PC-9 (cell line): ENCODE measurements around the gene CNRIP1. TPM values are rescaled to one million over a fixed set of nuclear protein-coding genes. Genes with fewer than 3 reads are reported as not detected.

ENCODE experiments used
- BruUV-seq: library from RNA; stranded (reverse); fragments of 400-500 nt; replicated peaks from 2 replicates; lab custom pipeline; 2021; lab: Mats Ljungman, UMichigan
- CTCF ChIA-PET: fragments of 300-600 bp; sonication (Branson Sonifier 250); formaldehyde crosslinking; loops from one replicate; lab custom pipeline; 2022; ENCODE audit warnings: antibody characterized with exemption; lab: Charles Lee
- POLR2A ChIA-PET: fragments of 300-600 bp; sonication (Branson Sonifier 250); formaldehyde crosslinking; loops from one replicate; lab custom pipeline; 2022; ENCODE audit warnings: antibody characterized with exemption; ENCODE audit not compliant: unreplicated experiment; lab: Charles Lee
- DNase-seq, 2 experiments: peaks; one replicate each; pipeline versions ENCODE4 v3.0.0 to v3.0.0-alpha.2; 2015 to 2022; ENCODE audit warnings: mixed read lengths in 1 of 2
- H2AFZ ChIP-seq: fragments of 200-600 bp; sonication (generic); 2 replicates; pipeline ENCODE4 v1.8.1; 2017; ENCODE audit warnings: antibody characterized with exemption
- H3F3A ChIP-seq: fragments of 200-600 bp; sonication (generic); 2 replicates; pipeline ENCODE4 v1.8.1; 2017; ENCODE audit warnings: antibody characterized with exemption, mild to moderate bottlenecking, low read depth; ENCODE audit not compliant: insufficient read depth
- H3K27ac ChIP-seq: fragments of 200-600 bp; sonication (generic); 2 replicates; pipeline ENCODE4 v1.6.1; 2016; ENCODE audit warnings: mixed run types
- H3K27me3 ChIP-seq: fragments of 200-600 bp; sonication (generic); 2 replicates; pipeline ENCODE4 v1.6.1; 2016; ENCODE audit warnings: low read depth, mixed run types; ENCODE audit not compliant: insufficient read depth
- H3K36me3 ChIP-seq: fragments of 200-600 bp; sonication (generic); 2 replicates; pipeline ENCODE4 v1.6.1; 2016; ENCODE audit warnings: low read depth, mixed run types
- H3K4me1 ChIP-seq: fragments of 200-600 bp; sonication (generic); replicated peaks from 2 replicates; pipeline ENCODE4 v1.6.1; 2016; ENCODE audit warnings: mixed run types; ENCODE audit not compliant: insufficient read depth
- H3K4me2 ChIP-seq: fragments of 200-600 bp; sonication (generic); 2 replicates; pipeline ENCODE4 v1.6.1; 2017; ENCODE audit warnings: mixed run types
- H3K4me3 ChIP-seq: fragments of 200-600 bp; sonication (generic); 2 replicates; pipeline ENCODE4 v1.6.1; 2016; ENCODE audit warnings: mixed run types
- H3K79me2 ChIP-seq: fragments of 200-600 bp; sonication (generic); 2 replicates; pipeline ENCODE4 v1.6.1; 2017; ENCODE audit warnings: low read depth, mixed run types
- H3K9me2 ChIP-seq: fragments of 200-600 bp; sonication (generic); 2 replicates; pipeline ENCODE4 v1.8.1; 2017; ENCODE audit warnings: mild to moderate bottlenecking; ENCODE audit not compliant: insufficient read depth
- H3K9me3 ChIP-seq: fragments of 200-600 bp; sonication (generic); 2 replicates; pipeline ENCODE4 v1.8.1; 2016; ENCODE audit warnings: low read depth; ENCODE audit not compliant: insufficient read depth
- H4K20me1 ChIP-seq: fragments of 200-600 bp; sonication (generic); 2 replicates; pipeline ENCODE4 v1.8.1; 2017; ENCODE audit not compliant: insufficient read depth
- EZH2 ChIP-seq: fragments of 200-600 bp; sonication (generic); IDR thresholded peaks from 2 replicates; pipeline ENCODE4 v1.8.0; 2017; ENCODE audit warnings: antibody characterized with exemption, low read depth
- intact Hi-C: fragments of 100-400 bp; cut with micrococcal nuclease; formaldehyde crosslinking; loops from one replicate; pipeline ENCODE4 v1.10.0; 2022; ENCODE audit not compliant: unreplicated experiment
- total RNA-seq: library from RNA; stranded (reverse); gene quantifications from 2 replicates; pipeline ENCODE4 v1.2.3, GENCODE V29; 2021
- TF ChIP-seq, protein P1 (sequence below): fragments of 200-600 bp; sonication (generic); conservative IDR thresholded peaks from 2 replicates; pipeline ENCODE4 v1.6.1; 2017; ENCODE audit warnings: mixed run types, antibody characterized with exemption, mild to moderate bottlenecking, moderate library complexity

CNRIP1 gene
- total RNA-seq, 1 experiment from 2014 or later, result not detected

DNA sequence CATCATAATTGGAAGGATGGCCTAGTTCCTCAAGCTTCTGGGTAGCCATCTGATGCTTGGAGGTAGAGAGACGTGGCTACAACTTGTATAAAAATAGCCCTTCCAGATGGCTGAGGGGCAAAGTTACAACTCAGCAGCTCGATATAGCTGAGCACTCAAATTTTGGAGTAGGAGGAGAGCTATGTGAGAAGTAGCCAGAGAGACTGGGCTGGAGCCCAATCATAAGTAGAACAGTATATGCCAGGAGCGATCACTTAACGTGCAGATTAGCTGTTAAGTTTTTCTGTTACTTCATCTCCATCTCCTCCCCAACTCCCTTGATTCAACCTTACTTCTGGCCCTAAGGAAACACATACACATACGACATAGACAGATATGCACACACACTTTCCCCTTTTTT lies 28.8 kb downstream of the CNRIP1 start:
- Histone ChIP-seq H3K9me2 (no peaks in the 10 kb centered on the region), H2AFZ (no peak overlapping the region), H3K9me3 (no peaks in the 10 kb centered on the region), H3K79me2 (no peaks in the 10 kb centered on the region), H3K4me2 (no peak overlapping the region), H3K27ac (no peak overlapping the region), H3F3A (no peaks in the 10 kb centered on the region), H3K4me3 (no peak overlapping the region), H3K4me1 (no peaks in the 10 kb centered on the region), H3K27me3 (no peaks in the 10 kb centered on the region), H4K20me1 (no peaks in the 10 kb centered on the region), H3K36me3 (no peaks in the 10 kb centered on the region)
- TF ChIP-seq, protein P1, sequence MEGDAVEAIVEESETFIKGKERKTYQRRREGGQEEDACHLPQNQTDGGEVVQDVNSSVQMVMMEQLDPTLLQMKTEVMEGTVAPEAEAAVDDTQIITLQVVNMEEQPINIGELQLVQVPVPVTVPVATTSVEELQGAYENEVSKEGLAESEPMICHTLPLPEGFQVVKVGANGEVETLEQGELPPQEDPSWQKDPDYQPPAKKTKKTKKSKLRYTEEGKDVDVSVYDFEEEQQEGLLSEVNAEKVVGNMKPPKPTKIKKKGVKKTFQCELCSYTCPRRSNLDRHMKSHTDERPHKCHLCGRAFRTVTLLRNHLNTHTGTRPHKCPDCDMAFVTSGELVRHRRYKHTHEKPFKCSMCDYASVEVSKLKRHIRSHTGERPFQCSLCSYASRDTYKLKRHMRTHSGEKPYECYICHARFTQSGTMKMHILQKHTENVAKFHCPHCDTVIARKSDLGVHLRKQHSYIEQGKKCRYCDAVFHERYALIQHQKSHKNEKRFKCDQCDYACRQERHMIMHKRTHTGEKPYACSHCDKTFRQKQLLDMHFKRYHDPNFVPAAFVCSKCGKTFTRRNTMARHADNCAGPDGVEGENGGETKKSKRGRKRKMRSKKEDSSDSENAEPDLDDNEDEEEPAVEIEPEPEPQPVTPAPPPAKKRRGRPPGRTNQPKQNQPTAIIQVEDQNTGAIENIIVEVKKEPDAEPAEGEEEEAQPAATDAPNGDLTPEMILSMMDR, result no peak
- TF ChIP-seq EZH2, result no peak
- no TSS peak for BruUV-seq
- ChIA-PET CTCF (interaction anchor here (1.4 kb wide), 1 partner anchor 8 kb away, joined by 4 read pairs; no protein-coding TSS in a partner anchor), POLR2A (no interaction called here)
- intact Hi-C loops, result loop anchor here (5.0 kb wide), 1 partner anchor 151 kb away; no protein-coding TSS in a partner anchor
- DNase-seq, result no peak

DNA sequence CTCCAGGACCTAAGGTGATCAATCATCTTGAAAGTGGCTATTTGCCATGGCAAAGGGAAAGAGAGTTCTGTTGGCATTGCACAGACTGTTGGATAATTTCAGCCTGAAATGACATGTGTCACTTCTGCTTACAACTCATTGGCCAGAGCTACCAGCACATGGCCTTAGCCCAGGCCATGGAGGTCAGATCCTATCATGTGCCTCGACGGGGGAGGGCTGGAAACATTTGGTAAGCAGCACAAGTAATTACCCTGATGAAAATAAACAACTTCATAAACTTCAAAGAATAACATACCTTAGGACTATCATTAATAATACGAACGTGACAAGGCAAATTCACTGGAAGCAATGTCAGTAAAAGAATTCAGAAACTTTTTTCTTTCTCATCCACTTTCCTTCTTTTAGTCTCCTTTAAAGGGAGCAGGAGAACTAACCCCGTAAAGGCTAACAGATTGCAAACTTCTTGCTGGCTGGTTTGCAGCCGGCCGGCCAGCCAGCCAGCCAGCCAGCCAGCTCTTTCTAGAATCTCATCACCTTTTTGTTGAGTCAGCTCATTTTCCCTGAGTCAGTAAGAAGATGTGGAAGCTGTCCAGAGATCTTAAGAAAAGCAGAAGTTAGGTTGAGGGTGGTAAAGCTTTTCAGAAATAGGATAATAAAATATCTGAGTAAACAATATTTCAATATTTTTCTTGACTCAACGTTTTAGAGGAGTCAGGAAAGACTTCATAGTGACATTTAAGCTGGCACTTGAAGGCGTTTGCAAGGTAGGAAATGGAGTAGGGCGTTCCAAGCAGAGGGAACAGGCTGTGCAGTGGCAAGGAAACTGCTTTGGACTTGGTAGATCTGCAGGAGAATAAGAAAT lies 31.9 kb downstream of the CNRIP1 start:
- Histone ChIP-seq H3K4me3 (no peak overlapping the region), H3K27ac (no peak overlapping the region), H3F3A (no peaks in the 10 kb centered on the region), H3K4me1 (no peaks in the 10 kb centered on the region), H3K9me3 (no peaks in the 10 kb centered on the region), H4K20me1 (no peaks in the 10 kb centered on the region), H3K9me2 (no peaks in the 10 kb centered on the region), H3K4me2 (no peak overlapping the region), H3K36me3 (no peaks in the 10 kb centered on the region), H3K27me3 (no peaks in the 10 kb centered on the region), H3K79me2 (no peaks in the 10 kb centered on the region), H2AFZ (no peak overlapping the region)
- no peak for TF ChIP-seq EZH2
- TF ChIP-seq, protein P1, result no peak
- BruUV-seq, result no TSS peak
- CTCF ChIA-PET, result no interaction called here
- POLR2A ChIA-PET, result interaction anchor here (0.6 kb wide), 1 partner anchor 612 kb away, joined by 4 read pairs; no protein-coding TSS in a partner anchor
- DNase-seq, result no peak
- intact Hi-C loops, result no loop called here

DNA sequence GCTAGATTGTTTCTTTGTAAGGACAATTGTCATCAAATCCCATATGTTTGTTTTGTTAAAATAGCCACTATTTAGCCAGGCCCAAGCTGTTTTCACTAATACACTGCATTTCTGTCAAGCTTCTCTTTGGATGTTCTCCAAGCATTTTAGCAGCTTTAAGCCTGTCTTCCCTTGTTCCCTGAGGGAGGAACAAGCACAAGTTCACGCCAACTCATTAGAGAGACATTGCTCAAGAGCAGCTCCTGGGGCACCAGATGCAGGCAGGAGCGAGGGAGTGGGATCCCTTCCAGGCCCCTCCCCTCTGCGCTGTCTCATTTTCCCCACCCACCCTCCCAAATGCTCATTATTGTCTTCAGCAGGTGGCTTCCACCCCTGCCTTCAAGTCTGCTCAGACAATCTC lies 34.9 kb downstream of the CNRIP1 start:
- H3K9me2 ChIP-seq, result no peaks in the 10 kb centered on the region
- BruUV-seq, result no TSS peak
- CTCF ChIA-PET, result no interaction called here
- H3K27ac ChIP-seq, result no peak overlapping the region
- H3K4me1 ChIP-seq, result no peaks in the 10 kb centered on the region
- H2AFZ ChIP-seq, result no peak overlapping the region
- intact Hi-C loops, result no loop called here
- H3K79me2 ChIP-seq, result no peaks in the 10 kb centered on the region
- TF ChIP-seq, protein P1, result no peak
- no peak for TF ChIP-seq EZH2
- no peaks in the 10 kb centered on the region for H3F3A ChIP-seq
- H4K20me1 ChIP-seq, result no peaks in the 10 kb centered on the region
- H3K4me3 ChIP-seq, result no peak overlapping the region
- POLR2A ChIA-PET, result no interaction called here
- H3K27me3 ChIP-seq, result no peaks in the 10 kb centered on the region
- no peaks in the 10 kb centered on the region for H3K36me3 ChIP-seq
- no peak for DNase-seq
- H3K4me2 ChIP-seq, result no peak overlapping the region
- no peaks in the 10 kb centered on the region for H3K9me3 ChIP-seq
